Measurements from ENCODE around the gene HADHA. TPM values are rescaled to one million over a fixed set of nuclear protein-coding genes. Genes with fewer than 3 reads are reported as not detected.

The HADHA gene
- total RNA-seq, 1 donor: 116 TPM

GRCh38 chr2:26224095-26224494, 20.3 kb downstream of the HADHA start:
- no peaks in the 10 kb centered on the region for H3K27me3 ChIP-seq (ENCODE audit: insufficient read depth, low read length)
- H3K4me3 ChIP-seq (ENCODE audit: low read length): no peak overlapping the region
- no peaks in the 10 kb centered on the region for H3K9me3 ChIP-seq (ENCODE audit: low read depth, low read length)
- H3K4me1 ChIP-seq (ENCODE audit: insufficient read depth, low read length): no peaks in the 10 kb centered on the region

GRCh38 chr2:26223018-26223417, 21.4 kb downstream of the HADHA start:
- Histone ChIP-seq H3K9me3 (ENCODE audit: low read depth, low read length) (no peaks in the 10 kb centered on the region), H3K4me1 (ENCODE audit: insufficient read depth, low read length) (no peaks in the 10 kb centered on the region), H3K4me3 (ENCODE audit: low read length) (no peak overlapping the region)

GRCh38 chr2:26217720-26218119, 26.7 kb downstream of the HADHA start:
- Histone ChIP-seq H3K27me3 (ENCODE audit: insufficient read depth, low read length) (no peaks in the 10 kb centered on the region), H3K4me1 (ENCODE audit: insufficient read depth, low read length) (no peaks in the 10 kb centered on the region), H3K4me3 (ENCODE audit: low read length) (no peak overlapping the region), H3K9me3 (ENCODE audit: low read depth, low read length) (no peaks in the 10 kb centered on the region)

More at GRCh38 chr2:26223018-26223417, 21.4 kb downstream of the HADHA start:
- H3K27me3 ChIP-seq (ENCODE audit: insufficient read depth, low read length): no peaks in the 10 kb centered on the region

GRCh38 chr2:26216587-26216986, 27.8 kb downstream of the HADHA start:
- Histone ChIP-seq H3K4me1 (ENCODE audit: insufficient read depth, low read length) (no peaks in the 10 kb centered on the region), H3K9me3 (ENCODE audit: low read depth, low read length) (no peaks in the 10 kb centered on the region), H3K4me3 (ENCODE audit: low read length) (no peak overlapping the region), H3K27me3 (ENCODE audit: insufficient read depth, low read length) (no peaks in the 10 kb centered on the region)

GRCh38 chr2:26215833-26216232, 28.6 kb downstream of the HADHA start:
- H3K4me3 ChIP-seq (ENCODE audit: low read length): no peak overlapping the region
- H3K27me3 ChIP-seq (ENCODE audit: insufficient read depth, low read length): no peaks in the 10 kb centered on the region
- no peaks in the 10 kb centered on the region for H3K4me1 ChIP-seq (ENCODE audit: insufficient read depth, low read length)
- no peaks in the 10 kb centered on the region for H3K9me3 ChIP-seq (ENCODE audit: low read depth, low read length)

GRCh38 chr2:26214759-26215158, 29.7 kb downstream of the HADHA start:
- no peaks in the 10 kb centered on the region for H3K4me1 ChIP-seq (ENCODE audit: insufficient read depth, low read length)
- H3K4me3 ChIP-seq (ENCODE audit: low read length): no peak overlapping the region
- no peaks in the 10 kb centered on the region for H3K27me3 ChIP-seq (ENCODE audit: insufficient read depth, low read length)
- H3K9me3 ChIP-seq (ENCODE audit: low read depth, low read length): no peaks in the 10 kb centered on the region

- H3K4me3 ChIP-seq (ENCODE audit: low read length): no peak overlapping the region
- no peaks in the 10 kb centered on the region for H3K9me3 ChIP-seq (ENCODE audit: low read depth, low read length)
- no peaks in the 10 kb centered on the region for H3K4me1 ChIP-seq (ENCODE audit: insufficient read depth, low read length)
- no peaks in the 10 kb centered on the region for H3K27me3 ChIP-seq (ENCODE audit: insufficient read depth, low read length)
Observed at GRCh38 chr2:26212011-26212410, 32.4 kb downstream of the HADHA start.

GRCh38 chr2:26203906-26204305, 40.5 kb downstream of the HADHA start:
- Histone ChIP-seq H3K4me3 (ENCODE audit: low read length) (no peak overlapping the region), H3K9me3 (ENCODE audit: low read depth, low read length) (no peaks in the 10 kb centered on the region), H3K4me1 (ENCODE audit: insufficient read depth, low read length) (no peaks in the 10 kb centered on the region), H3K27me3 (ENCODE audit: insufficient read depth, low read length) (no peaks in the 10 kb centered on the region)

- Histone ChIP-seq H3K4me1 (ENCODE audit: insufficient read depth, low read length) (no peaks in the 10 kb centered on the region), H3K27me3 (ENCODE audit: insufficient read depth, low read length) (no peaks in the 10 kb centered on the region), H3K4me3 (ENCODE audit: low read length) (no peak overlapping the region), H3K9me3 (ENCODE audit: low read depth, low read length) (no peaks in the 10 kb centered on the region)
Observed at GRCh38 chr2:26202981-26203490, 41.4 kb downstream of the HADHA start.

- Histone ChIP-seq H3K4me3 (ENCODE audit: low read length) (no peak overlapping the region), H3K27me3 (ENCODE audit: insufficient read depth, low read length) (no peaks in the 10 kb centered on the region), H3K9me3 (ENCODE audit: low read depth, low read length) (no peaks in the 10 kb centered on the region), H3K4me1 (ENCODE audit: insufficient read depth, low read length) (peaks cover 14% of the 10 kb centered on the region)
Observed at GRCh38 chr2:26197516-26197915, 46.9 kb downstream of the HADHA start.

GRCh38 chr2:26196683-26197418, 47.6 kb downstream of the HADHA start:
- H3K4me1 ChIP-seq (ENCODE audit: insufficient read depth, low read length): peaks cover 14% of the 10 kb centered on the region
- no peaks in the 10 kb centered on the region for H3K9me3 ChIP-seq (ENCODE audit: low read depth, low read length)
- no peak overlapping the region for H3K4me3 ChIP-seq (ENCODE audit: low read length)
- no peaks in the 10 kb centered on the region for H3K27me3 ChIP-seq (ENCODE audit: insufficient read depth, low read length)

GRCh38 chr2:26195040-26195984, 49.1 kb downstream of the HADHA start:
- Histone ChIP-seq H3K4me3 (ENCODE audit: low read length) (no peak overlapping the region), H3K4me1 (ENCODE audit: insufficient read depth, low read length) (peaks cover 14% of the 10 kb centered on the region), H3K27me3 (ENCODE audit: insufficient read depth, low read length) (no peaks in the 10 kb centered on the region), H3K9me3 (ENCODE audit: low read depth, low read length) (no peaks in the 10 kb centered on the region)

GRCh38 chr2:26193578-26194231, 50.7 kb downstream of the HADHA start:
- peaks cover 14% of the 10 kb centered on the region for H3K4me1 ChIP-seq (ENCODE audit: insufficient read depth, low read length)
- H3K4me3 ChIP-seq (ENCODE audit: low read length): no peak overlapping the region
- H3K27me3 ChIP-seq (ENCODE audit: insufficient read depth, low read length): no peaks in the 10 kb centered on the region
- H3K9me3 ChIP-seq (ENCODE audit: low read depth, low read length): no peaks in the 10 kb centered on the region

GRCh38 chr2:26191316-26192159, 52.9 kb downstream of the HADHA start:
- no peaks in the 10 kb centered on the region for H3K27me3 ChIP-seq (ENCODE audit: insufficient read depth, low read length)
- H3K4me1 ChIP-seq (ENCODE audit: insufficient read depth, low read length): peaks cover 2% of the 10 kb centered on the region
- no peaks in the 10 kb centered on the region for H3K9me3 ChIP-seq (ENCODE audit: low read depth, low read length)
- H3K4me3 ChIP-seq (ENCODE audit: low read length): no peak overlapping the region
